Osteocyte (in vitro differentiated cells): ENCODE data around the gene CRACDL. TPM values are rescaled to one million over a fixed set of nuclear protein-coding genes. Genes with fewer than 3 reads are reported as not detected.

Experiments used
- DNase-seq: peaks from one replicate; pipeline ENCODE4 v3.0.0; 2021; ENCODE audit warnings: mixed read lengths; ENCODE audit not compliant: unreplicated experiment; ENCODE audit errors: extremely low spot score
- H3K27ac Mint-ChIP-seq: one replicate; pipeline ENCODE4 v1.8.0; 2021; ENCODE audit warnings: mild to moderate bottlenecking, mixed read lengths; ENCODE audit not compliant: unreplicated experiment
- H3K27me3 Mint-ChIP-seq: one replicate; pipeline ENCODE4 v1.8.0; 2021; ENCODE audit warnings: mixed read lengths; ENCODE audit not compliant: unreplicated experiment
- H3K36me3 Mint-ChIP-seq: one replicate; pipeline ENCODE4 v1.8.0; 2021; ENCODE audit warnings: mixed read lengths; ENCODE audit not compliant: unreplicated experiment
- H3K4me1 Mint-ChIP-seq: one replicate; pipeline ENCODE4 v1.8.0; 2021; ENCODE audit warnings: mixed read lengths; ENCODE audit not compliant: unreplicated experiment
- H3K4me3 Mint-ChIP-seq: one replicate; pipeline ENCODE4 v1.8.0; 2021; ENCODE audit warnings: mild to moderate bottlenecking, moderate library complexity, mixed read lengths; ENCODE audit not compliant: unreplicated experiment
- H3K9me3 Mint-ChIP-seq: one replicate; pipeline ENCODE4 v1.8.0; 2021; ENCODE audit warnings: mixed read lengths; ENCODE audit not compliant: unreplicated experiment
- total RNA-seq: library from RNA; stranded (reverse); gene quantifications from 2 replicates; pipeline ENCODE4 v1.2.1, GENCODE V29; 2021
- TF ChIP-seq, protein P1 (sequence below): fragments of 200-600 bp; sonication (generic); IDR thresholded peaks from 2 replicates; pipeline ENCODE4 v1.5.0; 2021; ENCODE audit warnings: antibody characterized with exemption, mild to moderate bottlenecking, moderate library complexity

Gene CRACDL
- total RNA-seq, 1 donor from 2014 or later = 1.3 TPM

GRCh38 chr2:98907966-98908905, 27.8 kb downstream of the CRACDL start:
- no peaks in the 10 kb centered on the region for H3K36me3 Mint-ChIP-seq
- peak; percentile 51 for DNase-seq

GRCh38 chr2:98907385-98907784, 28.6 kb downstream of the CRACDL start:
- peak; percentile 44 for DNase-seq
- Mint-ChIP-seq H3K27ac (no peak overlapping the region), H3K27me3 (no peaks in the 10 kb centered on the region), H3K4me1 (peaks cover 42% of the 10 kb centered on the region), H3K9me3 (no peaks in the 10 kb centered on the region), H3K36me3 (no peaks in the 10 kb centered on the region), H3K4me3 (no peak overlapping the region)
- TF ChIP-seq, protein P1, sequence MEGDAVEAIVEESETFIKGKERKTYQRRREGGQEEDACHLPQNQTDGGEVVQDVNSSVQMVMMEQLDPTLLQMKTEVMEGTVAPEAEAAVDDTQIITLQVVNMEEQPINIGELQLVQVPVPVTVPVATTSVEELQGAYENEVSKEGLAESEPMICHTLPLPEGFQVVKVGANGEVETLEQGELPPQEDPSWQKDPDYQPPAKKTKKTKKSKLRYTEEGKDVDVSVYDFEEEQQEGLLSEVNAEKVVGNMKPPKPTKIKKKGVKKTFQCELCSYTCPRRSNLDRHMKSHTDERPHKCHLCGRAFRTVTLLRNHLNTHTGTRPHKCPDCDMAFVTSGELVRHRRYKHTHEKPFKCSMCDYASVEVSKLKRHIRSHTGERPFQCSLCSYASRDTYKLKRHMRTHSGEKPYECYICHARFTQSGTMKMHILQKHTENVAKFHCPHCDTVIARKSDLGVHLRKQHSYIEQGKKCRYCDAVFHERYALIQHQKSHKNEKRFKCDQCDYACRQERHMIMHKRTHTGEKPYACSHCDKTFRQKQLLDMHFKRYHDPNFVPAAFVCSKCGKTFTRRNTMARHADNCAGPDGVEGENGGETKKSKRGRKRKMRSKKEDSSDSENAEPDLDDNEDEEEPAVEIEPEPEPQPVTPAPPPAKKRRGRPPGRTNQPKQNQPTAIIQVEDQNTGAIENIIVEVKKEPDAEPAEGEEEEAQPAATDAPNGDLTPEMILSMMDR = no peak

More at GRCh38 chr2:98907966-98908905, 27.8 kb downstream of the CRACDL start:
- TF ChIP-seq, protein P1 = no peak
- Mint-ChIP-seq H3K4me3 (no peak overlapping the region), H3K4me1 (peaks cover 50% of the 10 kb centered on the region), H3K9me3 (no peaks in the 10 kb centered on the region), H3K27ac (peak overlapping the region; percentile 69), H3K27me3 (no peaks in the 10 kb centered on the region)

DNA sequence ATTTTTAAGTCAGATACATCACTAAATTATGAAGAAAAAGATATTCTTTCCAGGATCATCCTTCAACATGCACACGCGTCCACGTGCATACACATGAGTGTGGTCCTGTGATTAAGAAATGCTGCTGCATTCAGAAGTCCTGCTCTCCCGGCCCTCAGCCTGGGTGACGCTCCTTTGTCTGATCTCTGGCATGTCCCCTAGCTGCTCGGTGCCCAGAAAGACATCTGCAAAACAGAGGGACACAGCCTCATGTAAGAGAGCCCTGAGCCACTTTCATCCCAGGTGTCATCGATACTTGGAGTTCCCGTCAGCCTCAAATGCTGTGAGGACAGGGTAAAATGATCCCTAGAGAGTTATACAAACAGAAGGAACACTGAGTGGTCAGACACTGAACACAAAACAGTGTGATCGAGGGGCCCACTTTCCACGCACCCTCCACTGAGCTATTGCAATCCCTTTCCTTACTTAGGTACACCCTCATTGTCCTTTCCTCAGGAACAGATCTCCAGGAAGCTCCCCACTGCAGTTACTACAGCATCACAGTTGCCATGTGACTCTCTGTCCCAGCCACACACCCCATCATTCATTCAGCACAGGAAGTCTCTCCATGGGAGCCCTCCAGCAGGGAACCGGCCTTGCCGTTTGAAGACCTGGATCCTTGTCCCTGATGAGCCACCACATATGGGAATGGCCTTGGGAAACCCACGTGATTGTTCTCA, 32.1 kb downstream of the CRACDL start:
- Mint-ChIP-seq H3K27ac (no peak overlapping the region), H3K9me3 (peaks cover 3% of the 10 kb centered on the region), H3K36me3 (no peaks in the 10 kb centered on the region), H3K4me3 (no peak overlapping the region), H3K27me3 (peaks cover 4% of the 10 kb centered on the region), H3K4me1 (peaks cover 14% of the 10 kb centered on the region)
- TF ChIP-seq, protein P1 = no peak
- peak; percentile 73 for DNase-seq

DNA sequence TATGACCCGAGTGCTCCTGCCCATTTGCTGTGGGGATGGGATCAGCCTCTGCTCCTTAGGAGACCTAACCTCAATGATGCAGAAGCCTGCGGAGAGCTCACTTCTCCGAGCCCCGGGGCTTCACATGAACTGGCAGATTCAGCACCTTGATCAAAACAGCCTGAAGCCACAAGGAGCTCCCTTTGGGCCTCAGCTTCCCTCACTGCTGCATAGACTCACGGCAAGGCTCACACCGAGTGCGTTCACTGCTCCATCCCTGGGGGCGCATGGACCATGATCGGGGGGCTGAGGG, 33.0 kb downstream of the CRACDL start:
- Mint-ChIP-seq H3K9me3 (peaks cover 3% of the 10 kb centered on the region), H3K27ac (no peak overlapping the region), H3K4me1 (peaks cover 5% of the 10 kb centered on the region), H3K4me3 (no peak overlapping the region), H3K27me3 (peaks cover 6% of the 10 kb centered on the region), H3K36me3 (no peaks in the 10 kb centered on the region)
- TF ChIP-seq, protein P1 = no peak
- peak; percentile 79 for DNase-seq
